Stimulated activated CD4-positive, alpha-beta T cell treated with anti-CD3 and anti-CD28 coated beads, Interleukin-4, amount 100 ng/mL, for 24 hours (primary cell): Measurements from ENCODE around the gene DOCK1.
A peak's percentile ranks its signal among the peaks of the same experiment; 100 is the strongest.

ENCODE experiments used
- DNase-seq: peaks from one replicate; pipeline ENCODE4 v3.0.0-alpha.2; 2020

DOCK1 gene

DNA sequence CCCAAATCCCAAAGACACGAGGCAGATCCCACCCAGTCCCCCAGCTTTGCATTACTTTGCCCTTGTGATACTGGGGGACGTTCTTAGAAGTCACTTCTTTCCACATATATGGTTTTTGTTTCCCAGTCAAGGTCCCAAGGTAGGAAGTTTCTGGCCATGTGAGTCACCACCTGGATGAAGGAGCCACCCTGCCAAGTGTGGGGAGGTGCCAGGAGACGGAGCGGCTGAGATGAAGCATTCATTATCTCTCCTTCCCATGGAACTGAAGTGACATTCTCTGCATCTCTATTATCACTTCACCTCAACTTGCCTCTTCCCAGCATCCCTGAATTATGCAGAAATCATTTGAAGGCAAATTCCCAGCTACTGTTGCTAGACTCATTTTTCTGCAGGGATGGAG is 427.4 kb downstream of the DOCK1 start:
- no peak for DNase-seq

DNA sequence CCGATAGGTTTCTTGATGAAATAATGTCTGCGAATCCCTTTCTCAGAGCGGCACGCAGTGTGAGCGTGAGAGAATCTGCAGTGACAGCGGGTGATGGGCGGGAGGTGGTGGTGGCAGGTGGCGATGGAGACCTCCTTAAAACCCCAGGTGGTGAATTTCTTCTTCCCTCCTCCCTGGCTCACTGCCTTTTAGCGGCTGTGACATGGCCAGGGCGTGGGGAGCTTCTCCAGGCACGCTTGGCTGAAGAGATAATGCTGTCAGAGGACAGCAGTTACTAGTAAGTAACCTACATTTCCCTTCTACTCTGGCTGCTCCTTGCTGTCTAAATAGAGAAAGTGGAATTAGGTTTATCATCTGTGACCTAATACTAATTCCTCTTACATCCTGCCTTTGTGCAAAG is 432.6 kb downstream of the DOCK1 start:
- no peak for DNase-seq

DNA sequence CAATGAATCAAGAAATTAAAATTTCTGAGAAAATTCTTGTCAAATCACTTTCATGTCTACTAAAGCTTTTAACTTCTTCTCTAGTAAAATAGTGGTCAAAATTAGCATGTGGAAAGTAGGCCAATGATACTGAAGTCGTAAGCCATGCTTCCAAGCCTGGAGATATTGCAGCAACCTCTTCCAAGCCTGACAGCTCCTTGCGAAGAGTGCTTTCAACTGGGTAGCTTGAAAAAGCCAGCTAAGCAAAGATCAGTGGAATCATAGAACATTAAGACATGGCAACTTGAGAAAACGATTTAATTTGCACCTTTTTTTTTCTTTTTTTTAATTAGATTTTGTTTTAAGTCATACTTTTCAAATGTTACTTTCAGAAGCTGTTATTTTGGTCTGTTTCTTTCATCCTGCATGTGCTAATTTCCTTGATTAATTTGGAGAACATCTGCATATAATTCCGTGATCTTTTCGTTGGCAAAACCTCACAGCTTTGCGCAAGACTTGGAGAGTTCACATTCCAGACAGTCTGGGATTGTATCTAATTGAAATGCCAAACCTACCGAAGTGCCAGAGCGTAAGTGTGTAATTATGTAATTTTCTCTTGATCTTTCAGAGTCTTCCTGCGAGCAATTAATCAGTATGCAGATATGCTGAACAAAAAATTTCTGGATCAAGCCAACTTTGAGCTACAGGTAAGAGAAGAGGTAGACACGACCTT is 433.3 kb downstream of the DOCK1 start:
- no peak for DNase-seq

DNA sequence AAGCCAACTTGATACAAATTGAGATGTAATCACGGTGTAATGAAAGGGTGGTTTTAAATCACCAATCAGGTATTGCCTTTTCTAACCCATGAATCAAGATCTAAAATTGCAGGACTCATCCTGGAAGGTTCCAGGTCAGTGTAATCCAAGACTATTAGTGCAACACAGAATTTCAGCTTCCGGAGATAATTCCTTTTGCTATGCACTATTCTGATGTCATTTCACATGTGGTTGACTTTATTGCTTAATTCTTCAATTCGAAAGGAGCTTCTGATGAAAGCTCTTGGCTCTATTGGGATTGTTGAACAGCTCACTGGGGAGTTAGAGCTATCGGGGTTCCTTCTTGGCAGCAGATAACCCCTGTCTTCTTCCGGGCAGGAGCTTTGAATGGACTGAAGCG is 438.6 kb downstream of the DOCK1 start:
- DNase-seq, result no peak

DNA sequence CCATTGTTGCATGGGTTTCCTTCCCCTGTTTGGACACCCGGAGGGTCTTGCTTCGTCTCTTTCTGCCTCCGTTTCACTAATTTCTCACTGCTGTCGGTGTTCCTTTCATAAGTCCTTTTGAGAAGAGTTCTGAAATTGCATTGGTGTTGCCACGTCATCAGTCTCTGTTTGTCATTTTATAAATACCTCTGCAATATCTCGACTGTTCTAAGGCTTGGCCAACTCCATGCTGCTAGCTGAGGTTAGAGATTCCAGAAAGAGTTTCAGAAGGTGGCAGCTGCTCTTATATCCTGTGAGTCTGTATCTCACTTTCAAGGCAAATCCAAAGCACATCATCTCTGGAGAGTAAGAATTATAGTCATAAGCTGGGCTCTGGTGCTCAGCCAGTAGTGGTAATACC is 439.1 kb downstream of the DOCK1 start:
- no peak for DNase-seq

DNA sequence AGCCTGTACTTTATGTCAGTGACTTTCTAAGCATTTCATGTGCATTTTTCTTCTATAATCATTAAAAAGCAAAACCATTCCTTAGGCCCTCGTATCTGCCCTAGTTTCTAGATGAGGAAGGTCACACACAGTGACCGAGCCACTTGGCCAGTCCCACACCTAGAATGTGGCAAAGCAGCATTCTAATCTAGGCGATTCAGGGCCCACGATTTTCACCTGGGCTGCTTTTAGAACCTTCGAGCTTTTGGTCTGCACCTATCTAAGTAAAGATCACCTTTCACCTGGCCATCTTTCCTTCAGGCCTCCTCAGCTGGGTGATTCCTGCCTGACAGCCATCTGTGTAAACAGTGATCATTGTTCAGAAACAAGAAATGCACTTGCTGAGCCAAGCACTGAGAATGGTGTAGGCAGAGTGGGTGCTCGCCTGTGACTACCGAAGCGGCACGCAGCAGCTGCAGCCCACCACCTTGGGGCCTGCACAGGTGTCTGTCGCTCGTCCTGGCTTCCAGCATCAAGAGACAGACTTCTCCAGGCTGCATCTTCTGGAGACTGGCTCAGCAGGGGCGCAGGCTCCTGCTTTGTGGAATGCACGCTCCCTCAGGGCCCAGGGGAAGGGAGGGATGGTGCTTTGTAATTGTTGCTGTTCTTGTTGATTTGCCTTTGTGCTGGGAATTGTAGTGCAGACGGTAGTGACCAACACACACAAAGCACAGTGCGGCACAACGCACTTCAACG is 440.2 kb downstream of the DOCK1 start:
- no peak for DNase-seq

DNA sequence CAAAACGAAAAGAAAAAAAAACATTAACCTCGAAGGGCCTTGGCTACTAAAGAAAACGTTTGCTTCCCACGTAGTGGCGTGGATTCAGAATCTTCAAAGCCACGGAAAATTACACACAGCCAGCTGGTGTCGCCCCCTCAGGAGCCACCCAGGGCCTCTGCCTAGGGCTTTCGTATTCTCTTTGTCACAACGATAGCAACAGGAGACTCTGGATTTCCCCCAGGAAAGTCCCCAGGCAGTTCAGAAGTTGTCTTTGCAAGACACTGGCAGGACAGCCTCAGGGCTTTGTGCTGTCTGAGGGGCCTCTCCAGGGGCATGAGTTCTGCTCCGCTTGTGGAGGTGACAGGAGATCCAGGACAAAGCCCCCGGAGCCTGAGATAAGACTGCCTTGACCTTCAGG is 441.4 kb downstream of the DOCK1 start:
- peak; percentile 3 for DNase-seq

DNA sequence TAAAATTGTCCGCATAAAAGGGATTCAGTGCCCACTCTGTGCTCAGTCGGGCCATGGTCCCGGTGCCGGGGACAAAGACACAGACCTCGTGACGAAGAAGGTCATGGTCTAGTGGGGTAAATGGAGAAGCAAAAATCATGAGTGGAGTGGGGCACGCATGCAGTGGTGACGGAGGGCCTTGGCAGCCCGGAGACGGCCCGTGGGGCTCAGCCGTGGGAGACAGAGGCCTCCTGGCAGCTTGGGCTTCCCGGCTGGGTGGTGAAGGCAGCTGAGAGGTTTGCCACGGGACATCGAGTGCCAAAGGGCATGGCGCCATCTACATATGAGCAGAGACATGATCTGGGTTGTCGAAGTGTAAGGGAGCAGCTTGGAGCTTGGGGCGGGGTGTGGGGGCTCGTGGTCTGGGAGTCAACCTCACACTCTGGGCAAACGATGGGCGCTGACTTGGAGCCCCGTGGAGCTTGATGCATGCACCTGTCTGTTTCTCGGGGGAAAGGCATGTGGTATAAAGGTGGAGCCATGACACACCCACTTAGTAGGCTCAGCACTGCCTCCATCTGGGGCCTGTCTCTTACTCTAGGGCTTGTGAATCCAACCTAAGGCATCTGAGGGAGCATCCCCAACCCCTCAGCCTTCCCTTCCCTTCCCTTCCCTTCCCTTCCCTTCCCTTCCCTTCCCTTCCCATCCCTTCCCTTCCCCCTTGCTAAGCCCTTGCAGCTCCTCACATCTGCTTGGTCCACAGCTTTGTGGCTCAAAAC is 442.2 kb downstream of the DOCK1 start:
- DNase-seq, result no peak

DNA sequence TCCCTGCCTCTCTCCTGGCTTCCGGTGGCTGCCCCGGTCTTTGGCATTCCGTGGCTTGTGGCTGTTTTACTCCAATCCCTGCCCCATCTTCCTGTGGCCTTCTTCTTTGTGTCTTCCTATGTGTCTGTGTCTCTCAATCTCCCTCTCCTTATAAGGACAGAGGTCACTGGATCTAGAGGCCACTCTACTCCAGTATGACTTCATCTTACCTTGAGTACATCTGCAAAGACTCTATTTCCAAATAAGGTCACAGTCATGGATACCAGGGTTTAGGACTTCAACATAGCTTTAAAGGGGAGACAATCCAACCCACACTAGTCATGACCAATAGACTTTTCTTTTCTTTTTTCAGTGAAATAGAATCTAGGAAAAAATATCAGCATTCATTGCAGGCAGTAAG is 444.5 kb downstream of the DOCK1 start:
- DNase-seq, result no peak

DNA sequence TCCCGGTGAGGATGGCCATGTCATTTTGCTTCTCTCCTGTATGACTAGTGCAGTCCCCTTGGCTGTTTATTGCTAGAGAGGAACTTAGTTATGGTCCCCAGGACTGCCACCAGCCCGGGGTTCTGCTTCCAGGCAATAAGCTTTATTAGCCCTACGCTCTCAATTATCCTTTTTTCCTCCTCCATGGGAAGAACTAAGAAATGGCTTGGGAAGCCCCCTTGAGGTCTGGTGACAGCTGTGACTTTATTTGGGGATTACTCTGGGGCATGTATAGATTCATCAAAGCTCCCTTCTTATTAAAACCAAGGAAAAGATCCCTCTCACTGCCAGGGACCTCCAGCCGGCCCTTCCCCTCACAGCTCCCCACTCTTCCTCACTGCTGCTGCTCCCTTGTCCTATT is 446.3 kb downstream of the DOCK1 start:
- no peak for DNase-seq

DNA sequence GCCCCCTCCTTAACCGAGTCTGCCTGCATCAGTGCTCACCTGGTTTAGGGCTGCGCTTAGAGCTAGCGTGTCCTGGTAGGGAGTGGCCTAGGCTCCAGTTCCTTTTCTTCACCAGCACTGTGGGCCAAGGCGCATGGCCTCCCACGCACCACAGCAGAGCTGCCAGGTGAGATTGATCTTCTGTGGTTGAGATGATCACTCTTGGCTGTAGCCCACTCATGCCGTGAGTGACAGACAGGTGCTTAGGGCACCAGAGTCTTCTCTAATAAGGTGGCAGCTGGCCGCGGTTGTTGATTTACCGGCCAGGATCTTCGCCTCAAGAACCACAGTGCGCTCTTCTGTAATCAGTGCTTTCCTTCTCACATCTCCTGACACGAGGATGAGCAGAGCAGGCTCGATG is 448.3 kb downstream of the DOCK1 start:
- DNase-seq, result no peak

DNA sequence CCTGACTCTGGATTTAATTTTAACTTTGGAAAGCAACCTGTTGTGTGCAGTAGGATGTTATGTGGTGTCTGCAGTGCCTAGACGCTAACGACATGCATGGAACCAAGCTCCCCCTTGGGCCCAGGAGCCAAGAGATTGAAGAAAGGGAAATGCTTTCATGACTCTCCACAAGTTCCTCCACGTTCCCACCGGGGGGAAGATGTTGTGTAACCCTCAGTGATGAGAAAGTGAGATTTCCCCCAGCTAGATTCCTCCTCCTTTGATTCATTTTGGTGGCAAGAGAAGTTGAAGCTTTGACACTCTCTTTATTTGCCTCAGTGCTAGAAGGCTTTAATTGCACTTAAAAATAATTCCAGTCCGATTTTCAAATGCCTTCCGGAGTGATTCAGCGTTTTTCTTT is 449.0 kb downstream of the DOCK1 start:
- DNase-seq, result no peak

DNA sequence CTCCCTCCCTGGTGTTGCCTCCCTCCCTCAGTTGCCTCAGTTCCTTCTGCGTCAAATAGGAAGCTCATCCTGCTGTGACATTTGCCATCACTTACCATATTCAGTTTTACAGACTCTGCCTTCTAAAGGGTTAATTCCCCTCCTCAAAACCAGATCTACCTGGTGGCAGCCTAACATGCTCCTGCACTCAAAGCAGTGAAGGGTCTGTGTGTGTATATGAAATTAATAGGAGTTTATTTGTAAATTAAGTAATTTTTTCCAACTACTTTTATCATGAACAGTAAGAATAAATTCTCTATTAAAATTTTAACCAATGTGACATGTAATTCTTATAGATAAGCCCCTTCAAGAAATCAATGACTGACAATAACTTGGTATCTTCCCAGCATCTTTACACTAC is 449.8 kb downstream of the DOCK1 start:
- no peak for DNase-seq

DNA sequence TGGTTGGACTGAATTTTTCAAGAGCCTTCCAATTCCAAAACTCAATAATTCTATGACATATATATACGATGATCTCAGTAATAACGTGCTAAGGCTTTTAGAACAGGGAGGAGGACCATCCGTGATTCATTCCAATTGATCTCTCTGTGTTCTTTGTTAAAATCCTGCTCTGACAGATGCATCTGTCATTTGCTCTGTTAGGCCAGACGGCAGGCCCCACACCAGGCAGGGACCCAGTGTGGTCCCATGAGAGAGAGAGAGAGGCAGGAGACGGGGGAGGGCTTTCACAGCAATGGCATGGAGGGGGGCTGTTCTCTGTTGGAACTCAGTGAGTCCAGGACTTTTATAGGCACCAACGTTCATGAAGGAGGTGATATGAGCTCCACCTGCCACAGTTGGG is 451.1 kb downstream of the DOCK1 start:
- DNase-seq, result no peak

DNA sequence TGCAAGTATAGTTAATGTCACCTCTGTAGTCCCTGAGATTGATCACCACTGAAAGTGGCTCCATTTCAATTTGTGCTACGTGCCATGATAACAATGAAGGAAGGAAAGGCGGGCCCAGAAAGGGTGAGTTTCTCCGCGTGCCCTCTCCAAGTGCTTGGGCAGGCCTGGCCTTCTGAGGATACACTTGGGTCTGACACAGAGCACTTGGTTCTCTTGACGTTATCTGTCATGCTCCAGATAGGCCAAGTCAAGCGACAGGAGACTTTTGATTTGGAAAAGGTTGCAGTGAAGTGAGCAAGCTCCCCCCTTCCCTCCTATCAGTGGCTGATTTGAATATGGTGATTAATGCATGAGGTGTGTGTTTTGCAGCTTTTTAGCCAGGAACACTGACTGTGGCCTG is 452.0 kb downstream of the DOCK1 start:
- no peak for DNase-seq

DNA sequence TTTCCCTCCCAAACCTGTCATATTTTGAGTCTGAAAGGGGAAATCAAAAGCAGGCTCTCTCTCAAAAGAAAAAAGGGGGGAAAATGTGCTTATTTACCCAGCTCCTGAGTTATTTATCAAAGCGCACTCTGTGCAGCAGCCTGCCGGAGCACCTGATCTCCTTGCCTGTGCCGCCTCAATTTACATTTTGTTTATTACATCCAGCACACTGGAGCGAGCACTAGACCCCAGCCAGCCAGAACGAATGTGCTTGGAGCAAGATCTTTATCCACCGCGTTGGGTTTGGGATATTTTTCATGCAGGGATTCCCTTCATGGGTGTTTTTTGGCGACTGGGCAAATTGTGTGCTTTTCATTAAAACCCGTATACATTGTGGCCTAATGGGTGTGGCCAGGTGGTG is 453.1 kb downstream of the DOCK1 start:
- DNase-seq, result no peak

DNA sequence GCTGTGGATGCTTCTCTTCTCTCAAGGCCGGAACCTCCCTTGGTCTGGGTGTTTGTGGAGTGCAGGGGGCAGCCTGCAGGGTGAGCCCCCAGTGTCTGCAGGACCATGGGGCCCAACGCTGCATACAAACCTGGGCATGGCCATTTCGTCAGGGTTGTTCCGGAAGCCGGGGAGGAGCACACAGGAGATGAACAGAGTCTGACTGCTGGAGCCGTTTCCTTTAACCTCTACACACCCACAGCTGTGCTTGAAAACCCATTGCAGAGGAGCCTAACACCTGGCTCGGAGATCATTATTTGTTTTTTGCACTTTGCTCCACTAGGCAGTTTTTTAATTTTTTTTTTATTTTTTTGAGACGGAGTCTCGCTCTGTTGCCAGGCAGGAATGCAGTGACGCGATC is 458.8 kb downstream of the DOCK1 start:
- DNase-seq, result no peak

DNA sequence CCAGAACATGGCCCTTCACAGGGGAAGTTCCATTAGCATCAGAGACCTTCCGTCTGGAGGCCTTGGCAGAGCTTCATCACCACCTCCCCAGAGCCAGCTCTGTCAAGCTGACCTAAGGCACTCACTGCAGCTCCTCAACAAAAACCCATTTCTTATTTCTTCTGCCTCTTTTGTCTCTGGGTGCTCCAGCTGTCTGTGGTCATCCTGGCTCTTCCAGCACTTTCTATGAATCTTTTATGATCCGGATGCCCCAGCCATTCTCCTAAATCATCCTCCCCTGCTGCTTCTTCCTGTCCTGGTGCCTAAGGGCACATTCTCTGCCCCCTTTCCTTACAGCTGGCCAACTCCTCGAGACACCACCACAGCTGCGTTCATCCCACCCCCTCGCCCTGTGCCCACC is 462.9 kb downstream of the DOCK1 start:
- DNase-seq, result no peak

DNA sequence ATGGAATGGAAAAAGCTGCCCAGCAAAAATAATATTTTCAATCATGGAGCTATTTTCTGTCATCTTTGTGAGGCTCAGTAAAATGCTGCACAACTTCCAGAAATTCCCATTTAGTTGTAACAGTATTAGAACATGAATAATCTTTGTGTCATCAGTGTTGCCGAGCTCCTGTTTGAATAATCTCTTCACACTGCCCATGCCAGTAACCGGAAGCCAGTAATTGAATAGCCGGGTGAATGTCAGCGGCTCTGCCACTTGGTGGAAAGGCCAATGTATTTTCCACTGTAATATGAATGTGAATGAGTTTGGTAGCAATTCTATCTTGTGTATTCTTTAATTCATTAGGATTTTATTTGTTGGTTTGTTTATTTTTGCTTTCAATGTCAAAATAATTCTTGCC is 463.7 kb downstream of the DOCK1 start:
- DNase-seq, result no peak

DNA sequence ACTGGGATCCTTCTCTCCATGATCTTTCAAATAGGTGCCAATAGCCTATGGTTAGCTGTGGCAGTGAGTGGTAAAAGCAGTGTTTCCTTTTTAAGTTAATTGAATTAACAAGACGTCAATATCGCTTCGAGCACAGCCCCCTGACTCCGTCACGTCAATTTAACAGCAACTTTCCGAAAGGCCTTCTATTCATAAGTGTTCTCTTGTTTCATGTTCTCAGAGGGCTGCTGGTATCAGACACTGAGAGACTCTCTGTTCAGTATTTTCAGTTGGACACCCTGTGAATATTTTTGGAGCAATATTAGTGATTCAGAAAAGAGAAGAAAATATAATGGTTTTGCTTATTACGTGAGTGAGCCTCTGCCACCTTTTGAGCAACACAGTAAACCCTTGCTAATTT is 465.4 kb downstream of the DOCK1 start:
- no peak for DNase-seq

DNA sequence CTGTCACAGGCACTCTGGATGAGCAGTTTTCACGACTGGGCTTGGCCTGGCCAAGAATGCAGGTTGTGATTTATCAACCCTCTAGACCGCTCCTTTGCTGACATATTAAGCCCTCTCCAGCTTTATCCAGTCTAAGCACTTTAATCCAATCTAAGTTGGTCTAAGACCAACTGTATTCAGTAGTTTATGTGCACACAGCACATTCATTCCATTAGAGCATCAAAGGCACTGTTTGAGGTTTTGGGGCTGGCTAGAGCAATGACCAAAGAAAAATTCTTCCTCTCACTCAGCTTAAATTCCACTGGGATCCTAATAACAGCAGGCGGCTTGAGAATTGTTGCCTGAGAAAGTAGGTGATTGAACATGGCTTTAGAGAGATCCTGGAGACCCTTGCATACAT is 467.1 kb downstream of the DOCK1 start:
- DNase-seq, result no peak

DNA sequence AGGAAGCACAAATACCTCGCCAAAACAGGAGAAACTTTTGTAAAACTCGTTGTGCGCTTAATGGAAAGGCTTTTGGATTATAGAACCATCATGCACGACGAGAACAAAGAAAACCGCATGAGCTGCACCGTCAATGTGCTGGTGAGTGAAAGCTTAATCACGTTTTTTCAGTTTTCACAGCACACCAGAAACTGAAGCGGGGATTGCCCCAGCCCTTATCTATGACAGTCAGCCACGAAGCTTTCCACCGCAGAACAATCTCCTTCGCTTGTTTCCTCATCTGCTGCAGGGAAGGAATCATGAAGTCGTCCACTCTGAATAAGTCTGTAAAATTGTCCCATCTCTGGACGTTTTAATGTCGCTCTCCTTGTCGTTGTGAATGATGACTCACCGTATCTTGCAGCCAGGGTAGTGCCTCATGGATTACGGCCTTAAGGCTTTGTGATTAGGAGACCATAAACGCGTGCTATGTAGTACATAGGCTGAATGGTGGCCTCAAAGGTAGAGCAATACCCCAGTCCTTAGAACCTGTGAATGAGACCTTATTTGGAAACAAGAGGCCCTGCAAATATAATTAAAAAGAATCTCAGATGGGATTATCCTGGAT is 468.9 kb downstream of the DOCK1 start:
- DNase-seq, result no peak

DNA sequence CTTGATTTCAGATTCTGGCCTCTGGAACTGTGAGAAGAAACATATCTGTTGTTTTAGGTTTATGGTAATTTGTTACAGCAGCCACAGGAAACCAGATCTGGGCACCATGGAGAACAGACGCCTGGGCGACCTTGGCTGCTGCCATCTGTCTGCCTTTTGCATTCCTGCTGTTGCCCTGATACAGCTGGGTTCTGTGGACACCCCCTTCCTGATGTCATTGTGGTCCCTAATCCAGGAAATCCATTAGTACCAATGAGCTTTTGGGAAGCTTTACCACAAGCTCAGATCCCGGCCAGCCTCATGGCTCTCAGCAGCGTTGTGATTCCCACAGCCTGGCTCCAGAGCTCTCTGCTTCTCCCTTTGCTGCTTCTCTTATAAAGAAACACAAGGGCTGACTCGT is 469.7 kb downstream of the DOCK1 start:
- DNase-seq, result no peak

DNA sequence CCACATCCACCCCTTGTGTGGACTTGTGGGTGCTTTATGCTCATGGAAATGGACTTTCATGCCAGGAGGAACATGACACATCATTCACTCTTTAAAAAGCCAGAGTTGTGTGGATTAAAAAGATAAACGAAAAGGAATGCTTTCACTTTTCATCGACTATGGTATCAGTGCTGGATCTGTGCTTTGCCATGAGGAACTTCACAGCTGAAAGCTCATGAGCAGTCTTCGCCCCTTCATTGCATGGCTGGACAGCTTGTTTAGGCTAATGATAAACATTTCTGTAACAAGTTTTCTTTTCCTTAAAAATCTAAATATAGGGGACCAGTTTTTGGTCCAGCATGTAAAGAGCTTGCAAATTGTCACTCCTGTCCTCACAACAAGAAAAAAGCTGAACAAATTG is 470.2 kb downstream of the DOCK1 start:
- DNase-seq, result no peak
